ENCODE measurements around the gene SLC9A5. TPM values are rescaled to one million over a fixed set of nuclear protein-coding genes. Genes with fewer than 3 reads are reported as not detected.
A peak's percentile ranks its signal among the peaks of the same experiment; 100 is the strongest.

Gene SLC9A5
- total and polyA plus RNA-seq, 9 of the 15 experiments (the other 6 are each of a cell fraction or from before 2014, with no cell fraction given): 0.06 to 3.1 (median 1.2) TPM

DNA sequence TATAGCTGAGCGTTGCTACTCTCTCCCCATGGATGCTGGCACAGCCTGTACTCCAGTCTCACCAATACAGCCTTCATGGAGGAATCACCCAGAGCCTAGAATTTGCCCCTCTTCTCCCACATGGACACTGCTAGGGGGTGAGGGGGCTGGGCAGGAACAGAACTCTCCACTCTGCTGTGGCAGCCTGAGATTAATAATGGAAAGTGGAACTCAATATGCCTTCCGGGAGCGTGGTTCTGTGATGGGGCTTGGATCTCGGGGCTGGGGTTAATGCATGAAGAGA, 1.2 kb downstream of the SLC9A5 start:
- Histone ChIP-seq H4K20me1 (replicated peaks; ENCODE audit: control insufficient read depth, insufficient read depth, low read length) (no peaks in the 10 kb centered on the region), H3K4me1 (replicated peaks in 1 of 2; ENCODE audit: control insufficient read depth in 2 of 2, insufficient read depth in 2 of 2, low read length in 2 of 2) (peaks cover 29 to 53% of the 10 kb centered on the region in 2 experiments), H3K9me3 (replicated peaks; ENCODE audit: control insufficient read depth, insufficient read depth, low read depth, low read length) (no peaks in the 10 kb centered on the region), H3K79me2 (ENCODE audit: control insufficient read depth, insufficient read depth, low read length) (peaks cover 23% of the 10 kb centered on the region), H3K4me3 (no peak overlapping the region), H3K9me1 (ENCODE audit: control insufficient read depth, insufficient read depth, low read length) (no peaks in the 10 kb centered on the region), H3K27ac (ENCODE audit: extremely low read depth, low read depth, low read length) (no peak overlapping the region), H3K4me2 (ENCODE audit: insufficient read depth, low read length) (peak overlapping the region; percentile 76), H3K27me3 (ENCODE audit: control insufficient read depth in 2 of 2, insufficient read depth in 2 of 2, low read length in 2 of 2) (no peaks in the 10 kb centered on the region), H3K9ac (ENCODE audit: insufficient read depth in 1 of 2, low read depth in 2 of 2, low read length in 2 of 2) (peak overlapping the region in 1 of 2 experiments; percentile 76; a peak in 1 of 4 replicates), H3K36me3 (ENCODE audit: control insufficient read depth, insufficient read depth, low read length) (peaks cover 4% of the 10 kb centered on the region; the same call in 1 of the 3 replicates), H2AFZ (ENCODE audit: low read depth, low read length) (peak overlapping the region; percentile 11; the same call in 1 of the 2 replicates)
- ChIA-PET POLR2A (interaction anchor here (1.1 kb wide), 1 partner anchor 8 kb away, joined by 3 read pairs; no protein-coding TSS in a partner anchor), CTCF (ENCODE audit: low intra/inter-chr PET ratio) (no interaction called here)
- DNase-seq (ENCODE audit: extremely low read depth in 1 of 4, low spot score in 3 of 4) (no peak), FAIRE-seq (no peak), ATAC-seq (no peak)
- WGBS (ENCODE audit: insufficient coverage, low coverage, missing lambda C conversion rate): 53% methylated on average over 4 of the region's 4 CpGs
- intact Hi-C loops (cut with micrococcal nuclease) (no loop called here), in situ Hi-C loops (cut with MboI) (loop anchor here (5.0 kb wide), 1 partner anchor 92 kb away; no protein-coding TSS in a partner anchor)
- TF ChIP-seq L3MBTL2 (IDR thresholded peaks at IDR 0.05) (no peak), ZFX (CRISPR knock-in tag; IDR thresholded peaks at IDR 0.05) (peak; percentile 10; the same call in 1 of the 2 replicates)
- BruUV-seq (replicated peaks): no TSS peak

DNA sequence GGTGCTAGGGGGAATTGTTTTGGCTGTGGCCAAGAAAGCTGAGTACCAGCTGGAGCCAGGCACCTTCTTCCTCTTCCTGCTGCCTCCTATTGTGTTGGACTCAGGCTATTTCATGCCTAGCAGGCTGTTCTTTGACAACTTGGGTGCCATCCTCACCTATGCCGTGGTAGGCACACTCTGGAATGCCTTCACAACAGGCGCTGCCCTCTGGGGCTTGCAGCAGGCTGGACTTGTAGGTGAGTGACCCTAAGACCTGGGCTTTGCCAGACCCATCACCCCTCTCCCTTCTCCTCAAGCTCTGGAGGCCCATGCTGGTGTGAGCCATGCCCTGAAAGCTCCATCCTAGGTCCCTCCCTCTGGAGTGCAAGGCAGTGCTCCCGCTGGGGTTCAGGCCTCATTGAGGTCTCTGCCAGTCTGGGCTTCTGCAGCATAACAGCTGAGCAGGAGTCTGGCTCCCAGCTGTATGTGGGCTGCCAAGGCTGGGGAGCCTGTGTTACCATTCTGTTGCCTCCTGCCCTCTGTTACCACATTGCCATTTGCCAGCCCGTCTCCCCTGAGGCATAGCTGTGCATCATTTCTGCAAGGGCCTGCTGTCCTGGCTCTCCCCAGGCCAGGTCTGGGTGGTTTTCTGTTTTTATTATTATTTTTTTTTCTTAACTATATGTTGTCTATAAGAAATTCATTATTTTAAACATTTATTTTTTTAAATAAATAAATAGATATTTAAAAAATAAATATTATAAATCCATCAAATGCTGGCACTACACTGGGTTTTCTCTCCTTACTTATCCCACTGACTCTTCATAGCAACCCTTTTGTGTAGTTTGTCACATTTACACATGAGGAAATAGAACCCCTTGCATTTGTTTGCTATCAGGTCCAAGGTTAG, 4.1 kb downstream of the SLC9A5 start:
- FAIRE-seq: no peak
- ATAC-seq: no peak
- TF ChIP-seq HDAC8 (tag; IDR thresholded peaks at IDR 0.05): no peak
- no peak for TF ChIP-seq TCF3 (CRISPR knock-in tag; IDR thresholded peaks at IDR 0.05)
- no peak for TF ChIP-seq ZBTB7A (IDR thresholded peaks at IDR 0.05; ENCODE audit: borderline replicate concordance, control insufficient read depth, low read depth, low read length)
- TF ChIP-seq ZNF707 (CRISPR knock-in tag; conservative IDR thresholded peaks at IDR 0.05): no peak
- Histone ChIP-seq H3K36me3 (ENCODE audit: control insufficient read depth, insufficient read depth, low read length) (no peaks in the 10 kb centered on the region), H3K4me1 (replicated peaks in 1 of 2; ENCODE audit: control insufficient read depth in 2 of 2, insufficient read depth in 2 of 2, low read length in 2 of 2) (peaks cover 22 to 34% of the 10 kb centered on the region in 2 experiments; a peak in 4 of 5 replicates), H4K20me1 (replicated peaks; ENCODE audit: control insufficient read depth, insufficient read depth, low read length) (no peaks in the 10 kb centered on the region), H3K27ac (ENCODE audit: extremely low read depth, low read depth, low read length) (no peak overlapping the region), H3K79me2 (ENCODE audit: control insufficient read depth, insufficient read depth, low read length) (no peaks in the 10 kb centered on the region; the same call in 2 of the 3 replicates), H3K9ac (ENCODE audit: insufficient read depth in 1 of 2, low read depth in 2 of 2, low read length in 2 of 2) (0 out of 4 replicates have a peak overlapping the region, but pooled peaks of 1 of the 2 experiments have one; percentile 40), H3K4me2 (ENCODE audit: insufficient read depth, low read length) (no peak overlapping the region), H3K9me1 (ENCODE audit: control insufficient read depth, insufficient read depth, low read length) (no peaks in the 10 kb centered on the region), H3K27me3 (ENCODE audit: control insufficient read depth in 2 of 2, insufficient read depth in 2 of 2, low read length in 2 of 2) (no peaks in the 10 kb centered on the region), H2AFZ (ENCODE audit: low read depth, low read length) (no peak overlapping the region), H3K9me3 (replicated peaks; ENCODE audit: control insufficient read depth, insufficient read depth, low read depth, low read length) (no peaks in the 10 kb centered on the region), H3K4me3 (no peak overlapping the region)
- ChIA-PET CTCF (ENCODE audit: low intra/inter-chr PET ratio) (no interaction called here), POLR2A (interaction anchor here (0.7 to 1.0 kb wide), 3 partner anchors 11 to 396 kb away, joined by 3 to 4 read pairs (median 3); partner anchors contain the start of gene ZDHHC1)
- intact Hi-C loops (cut with micrococcal nuclease) (no loop called here), in situ Hi-C loops (cut with MboI) (loop anchor here (5.0 kb wide), 1 partner anchor 89 kb away; no protein-coding TSS in a partner anchor)
- no TSS peak for BruUV-seq (replicated peaks)
- DNase-seq (ENCODE audit: extremely low read depth in 1 of 4, low spot score in 3 of 4): no peak
- WGBS (ENCODE audit: insufficient coverage, low coverage, missing lambda C conversion rate): 80% methylated on average over 4 of the region's 4 CpGs

All from K562 (cell line).